ENCODE measurements around the gene FBXW7.

GRCh38 chr4:152316969-152317368, 218.9 kb downstream of the FBXW7 start:
- TF ChIP-seq, protein P1, sequence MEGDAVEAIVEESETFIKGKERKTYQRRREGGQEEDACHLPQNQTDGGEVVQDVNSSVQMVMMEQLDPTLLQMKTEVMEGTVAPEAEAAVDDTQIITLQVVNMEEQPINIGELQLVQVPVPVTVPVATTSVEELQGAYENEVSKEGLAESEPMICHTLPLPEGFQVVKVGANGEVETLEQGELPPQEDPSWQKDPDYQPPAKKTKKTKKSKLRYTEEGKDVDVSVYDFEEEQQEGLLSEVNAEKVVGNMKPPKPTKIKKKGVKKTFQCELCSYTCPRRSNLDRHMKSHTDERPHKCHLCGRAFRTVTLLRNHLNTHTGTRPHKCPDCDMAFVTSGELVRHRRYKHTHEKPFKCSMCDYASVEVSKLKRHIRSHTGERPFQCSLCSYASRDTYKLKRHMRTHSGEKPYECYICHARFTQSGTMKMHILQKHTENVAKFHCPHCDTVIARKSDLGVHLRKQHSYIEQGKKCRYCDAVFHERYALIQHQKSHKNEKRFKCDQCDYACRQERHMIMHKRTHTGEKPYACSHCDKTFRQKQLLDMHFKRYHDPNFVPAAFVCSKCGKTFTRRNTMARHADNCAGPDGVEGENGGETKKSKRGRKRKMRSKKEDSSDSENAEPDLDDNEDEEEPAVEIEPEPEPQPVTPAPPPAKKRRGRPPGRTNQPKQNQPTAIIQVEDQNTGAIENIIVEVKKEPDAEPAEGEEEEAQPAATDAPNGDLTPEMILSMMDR (IDR thresholded peaks at IDR 0.05), result no peak
- no peak for TF ChIP-seq POLR2A (IDR thresholded peaks at IDR 0.05)

Data from lower leg skin (tissue), 3 donors.